Panc1 (cell line): ENCODE results near the gene PARD3.

Source experiments
- CTCF ChIP-seq: fragments of 450-650 bp; IDR thresholded peaks from 2 replicates; pipeline ENCODE4 v1.5.1; 2017; ENCODE audit warnings: mild to moderate bottlenecking
- POLR2AphosphoS5 ChIP-seq: IDR thresholded peaks from 2 replicates; pipeline ENCODE4 v1.6.1; 2012; ENCODE audit warnings: mild to moderate bottlenecking, low read depth, low read length, moderate library complexity
- SIN3A ChIP-seq: IDR thresholded peaks from 2 replicates; pipeline ENCODE4 v1.6.1; 2012; ENCODE audit warnings: low read depth, mild to moderate bottlenecking, low read length, moderate library complexity, borderline replicate concordance; ENCODE audit not compliant: insufficient read depth
- TCF7L2 ChIP-seq: IDR thresholded peaks from 2 replicates; pipeline ENCODE4 v1.6.1; 2011; ENCODE audit warnings: mild to moderate bottlenecking, low read depth, low read length, inconsistent platforms
- TF ChIP-seq, protein P1 (sequence below), 2 experiments: IDR thresholded peaks; 2 replicates each; pipeline ENCODE4 v1.6.1; 2011 to 2012; ENCODE audit warnings: low read depth in 2 of 2, control low read depth in 1 of 2, low read length in 1 of 2, mild to moderate bottlenecking in 1 of 2, moderate library complexity in 1 of 2; ENCODE audit not compliant: insufficient read depth in 1 of 2

DNA sequence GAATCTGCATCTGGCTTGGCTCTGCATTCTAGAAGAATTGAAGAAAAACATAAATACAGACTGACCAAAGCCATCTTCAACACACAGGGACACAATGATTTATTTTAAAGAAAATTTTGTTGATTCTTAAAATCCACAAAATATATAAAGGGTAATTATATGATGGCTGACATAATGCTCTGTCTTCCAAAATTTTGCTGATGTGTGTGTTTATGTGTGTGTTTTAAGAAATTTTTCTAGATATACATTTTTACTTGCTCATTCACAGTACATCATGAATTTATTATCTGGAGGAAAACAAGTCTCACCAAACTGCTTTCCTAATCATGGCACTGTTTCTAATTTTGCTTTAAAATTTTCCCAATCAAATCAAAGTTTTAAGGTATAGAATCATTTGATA is 442.6 kb downstream of the PARD3 start:
- no peak for TF ChIP-seq POLR2AphosphoS5
- no peak for TF ChIP-seq CTCF
- TF ChIP-seq, protein P1, sequence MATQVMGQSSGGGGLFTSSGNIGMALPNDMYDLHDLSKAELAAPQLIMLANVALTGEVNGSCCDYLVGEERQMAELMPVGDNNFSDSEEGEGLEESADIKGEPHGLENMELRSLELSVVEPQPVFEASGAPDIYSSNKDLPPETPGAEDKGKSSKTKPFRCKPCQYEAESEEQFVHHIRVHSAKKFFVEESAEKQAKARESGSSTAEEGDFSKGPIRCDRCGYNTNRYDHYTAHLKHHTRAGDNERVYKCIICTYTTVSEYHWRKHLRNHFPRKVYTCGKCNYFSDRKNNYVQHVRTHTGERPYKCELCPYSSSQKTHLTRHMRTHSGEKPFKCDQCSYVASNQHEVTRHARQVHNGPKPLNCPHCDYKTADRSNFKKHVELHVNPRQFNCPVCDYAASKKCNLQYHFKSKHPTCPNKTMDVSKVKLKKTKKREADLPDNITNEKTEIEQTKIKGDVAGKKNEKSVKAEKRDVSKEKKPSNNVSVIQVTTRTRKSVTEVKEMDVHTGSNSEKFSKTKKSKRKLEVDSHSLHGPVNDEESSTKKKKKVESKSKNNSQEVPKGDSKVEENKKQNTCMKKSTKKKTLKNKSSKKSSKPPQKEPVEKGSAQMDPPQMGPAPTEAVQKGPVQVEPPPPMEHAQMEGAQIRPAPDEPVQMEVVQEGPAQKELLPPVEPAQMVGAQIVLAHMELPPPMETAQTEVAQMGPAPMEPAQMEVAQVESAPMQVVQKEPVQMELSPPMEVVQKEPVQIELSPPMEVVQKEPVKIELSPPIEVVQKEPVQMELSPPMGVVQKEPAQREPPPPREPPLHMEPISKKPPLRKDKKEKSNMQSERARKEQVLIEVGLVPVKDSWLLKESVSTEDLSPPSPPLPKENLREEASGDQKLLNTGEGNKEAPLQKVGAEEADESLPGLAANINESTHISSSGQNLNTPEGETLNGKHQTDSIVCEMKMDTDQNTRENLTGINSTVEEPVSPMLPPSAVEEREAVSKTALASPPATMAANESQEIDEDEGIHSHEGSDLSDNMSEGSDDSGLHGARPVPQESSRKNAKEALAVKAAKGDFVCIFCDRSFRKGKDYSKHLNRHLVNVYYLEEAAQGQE (IDR thresholded peaks at IDR 0.05; ENCODE audit: insufficient read depth in 1 of 2, low read depth in 2 of 2, low read length in 1 of 2): no peak
- TF ChIP-seq SIN3A: no peak
- TF ChIP-seq TCF7L2: no peak
